ENCODE results near the gene NUP205. TPM values are rescaled to one million over a fixed set of nuclear protein-coding genes. Genes with fewer than 3 reads are reported as not detected.

NUP205 gene
- total RNA-seq, 1 donor from 2014 or later: 183 TPM

GRCh38 chr7:135522509-135522908 is 35.2 kb upstream of the NUP205 start:
- Histone ChIP-seq H4K20me1 (ENCODE audit: low read depth) (no peaks in the 10 kb centered on the region), H3K27me3 (no peaks in the 10 kb centered on the region), H2AFZ (replicated peaks) (no peak overlapping the region), H3K4me2 (no peak overlapping the region), H3K36me3 (no peaks in the 10 kb centered on the region), H3K27ac (no peak overlapping the region), H3K9me3 (ENCODE audit: low read depth) (no peaks in the 10 kb centered on the region), H3F3A (ENCODE audit: low read depth) (no peaks in the 10 kb centered on the region), H3K79me2 (ENCODE audit: low read depth) (no peaks in the 10 kb centered on the region), H3K4me3 (no peak overlapping the region), H3K9ac (no peak overlapping the region), H3K4me1 (no peaks in the 10 kb centered on the region)
- Mint-ChIP-seq H3K9me3 (no peaks in the 10 kb centered on the region), H3K27me3 (ENCODE audit: insufficient read depth, low read depth) (peaks cover 5% of the 10 kb centered on the region), H3K4me3 (no peak overlapping the region), H3K4me1 (peaks cover 16% of the 10 kb centered on the region), H3K27ac (no peak overlapping the region), H3K36me3 (no peaks in the 10 kb centered on the region)
- TF ChIP-seq EZH2 (IDR thresholded peaks at IDR 0.05): no peak
- no peak for TF ChIP-seq EZH2phosphoT487 (IDR thresholded peaks at IDR 0.05)
- TF ChIP-seq, protein P1, sequence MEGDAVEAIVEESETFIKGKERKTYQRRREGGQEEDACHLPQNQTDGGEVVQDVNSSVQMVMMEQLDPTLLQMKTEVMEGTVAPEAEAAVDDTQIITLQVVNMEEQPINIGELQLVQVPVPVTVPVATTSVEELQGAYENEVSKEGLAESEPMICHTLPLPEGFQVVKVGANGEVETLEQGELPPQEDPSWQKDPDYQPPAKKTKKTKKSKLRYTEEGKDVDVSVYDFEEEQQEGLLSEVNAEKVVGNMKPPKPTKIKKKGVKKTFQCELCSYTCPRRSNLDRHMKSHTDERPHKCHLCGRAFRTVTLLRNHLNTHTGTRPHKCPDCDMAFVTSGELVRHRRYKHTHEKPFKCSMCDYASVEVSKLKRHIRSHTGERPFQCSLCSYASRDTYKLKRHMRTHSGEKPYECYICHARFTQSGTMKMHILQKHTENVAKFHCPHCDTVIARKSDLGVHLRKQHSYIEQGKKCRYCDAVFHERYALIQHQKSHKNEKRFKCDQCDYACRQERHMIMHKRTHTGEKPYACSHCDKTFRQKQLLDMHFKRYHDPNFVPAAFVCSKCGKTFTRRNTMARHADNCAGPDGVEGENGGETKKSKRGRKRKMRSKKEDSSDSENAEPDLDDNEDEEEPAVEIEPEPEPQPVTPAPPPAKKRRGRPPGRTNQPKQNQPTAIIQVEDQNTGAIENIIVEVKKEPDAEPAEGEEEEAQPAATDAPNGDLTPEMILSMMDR (IDR thresholded peaks at IDR 0.05): no peak
- no peak for DNase-seq (ENCODE audit: low spot score)

DNA sequence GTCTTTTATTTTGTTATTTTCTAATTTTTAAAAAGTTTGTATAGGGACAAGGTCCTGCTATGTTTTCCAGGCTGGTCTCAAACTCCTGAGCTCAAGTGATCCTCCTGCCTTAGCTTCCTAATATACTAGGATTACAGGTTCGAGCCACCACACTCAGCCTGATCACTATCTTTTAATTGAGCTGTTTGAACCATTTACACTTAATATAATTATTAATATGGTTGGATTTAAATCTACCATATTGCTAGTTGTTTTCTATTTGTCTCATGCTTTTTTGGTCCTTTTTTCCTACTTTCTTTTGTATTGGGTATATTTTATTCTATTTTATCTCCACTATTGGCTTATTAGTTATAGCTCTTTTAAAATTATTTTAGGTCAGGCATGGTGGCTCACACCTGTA is 34.6 kb upstream of the NUP205 start:
- Histone ChIP-seq H3K9me3 (ENCODE audit: low read depth) (no peaks in the 10 kb centered on the region), H3K4me3 (no peak overlapping the region), H2AFZ (replicated peaks) (no peak overlapping the region), H3K4me1 (no peaks in the 10 kb centered on the region), H3K79me2 (ENCODE audit: low read depth) (no peaks in the 10 kb centered on the region), H3K27me3 (no peaks in the 10 kb centered on the region), H3K27ac (no peak overlapping the region), H3K4me2 (no peak overlapping the region), H4K20me1 (ENCODE audit: low read depth) (no peaks in the 10 kb centered on the region), H3F3A (ENCODE audit: low read depth) (no peaks in the 10 kb centered on the region), H3K9ac (no peak overlapping the region), H3K36me3 (no peaks in the 10 kb centered on the region)
- no peak for TF ChIP-seq EZH2 (IDR thresholded peaks at IDR 0.05)
- no peak for TF ChIP-seq EZH2phosphoT487 (IDR thresholded peaks at IDR 0.05)
- TF ChIP-seq, protein P1 (IDR thresholded peaks at IDR 0.05): no peak
- DNase-seq (ENCODE audit: low spot score): no peak
- no peak overlapping the region for H3K4me3 Mint-ChIP-seq
- no peak overlapping the region for H3K27ac Mint-ChIP-seq
- no peaks in the 10 kb centered on the region for H3K36me3 Mint-ChIP-seq
- H3K9me3 Mint-ChIP-seq: no peaks in the 10 kb centered on the region
- peaks cover 5% of the 10 kb centered on the region for H3K27me3 Mint-ChIP-seq (ENCODE audit: insufficient read depth, low read depth)
- peaks cover 16% of the 10 kb centered on the region for H3K4me1 Mint-ChIP-seq

DNA sequence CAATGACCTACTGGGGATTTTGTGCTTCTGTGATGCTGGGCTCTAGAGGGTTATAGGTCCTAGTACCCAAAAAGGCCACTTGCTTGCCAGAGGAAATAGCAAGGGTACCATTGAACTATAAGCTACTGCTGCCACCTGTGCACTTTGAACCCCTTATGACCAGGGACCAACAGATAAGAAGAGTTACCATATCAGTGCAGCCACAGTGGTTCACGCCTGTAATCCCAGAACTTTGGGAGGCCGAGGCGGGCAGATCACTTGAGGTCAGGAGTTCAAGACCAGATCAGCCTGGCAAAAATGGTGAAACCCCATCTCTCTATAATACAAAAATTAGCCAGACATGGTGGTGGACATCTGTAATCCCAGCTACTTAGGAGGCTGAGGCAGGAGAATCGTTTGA is 32.3 kb upstream of the NUP205 start:
- no peaks in the 10 kb centered on the region for H3K79me2 ChIP-seq (ENCODE audit: low read depth)
- Mint-ChIP-seq H3K4me1 (no peaks in the 10 kb centered on the region), H3K27ac (no peak overlapping the region), H3K36me3 (no peaks in the 10 kb centered on the region), H3K9me3 (peaks cover 3% of the 10 kb centered on the region), H3K4me3 (no peak overlapping the region), H3K27me3 (ENCODE audit: insufficient read depth, low read depth) (peaks cover 5% of the 10 kb centered on the region)
- H3K9me3 ChIP-seq (ENCODE audit: low read depth): no peaks in the 10 kb centered on the region
- no peak overlapping the region for H3K4me3 ChIP-seq
- H3K36me3 ChIP-seq: no peaks in the 10 kb centered on the region
- TF ChIP-seq, protein P1 (IDR thresholded peaks at IDR 0.05): no peak
- TF ChIP-seq EZH2phosphoT487 (IDR thresholded peaks at IDR 0.05) (no peak), EZH2 (IDR thresholded peaks at IDR 0.05) (no peak)
- no peaks in the 10 kb centered on the region for H4K20me1 ChIP-seq (ENCODE audit: low read depth)
- H3K4me1 ChIP-seq: no peaks in the 10 kb centered on the region
- no peak overlapping the region for H3K27ac ChIP-seq
- no peaks in the 10 kb centered on the region for H3K27me3 ChIP-seq
- no peaks in the 10 kb centered on the region for H3F3A ChIP-seq (ENCODE audit: low read depth)
- DNase-seq (ENCODE audit: low spot score): no peak
- H3K9ac ChIP-seq: no peak overlapping the region
- no peak overlapping the region for H3K4me2 ChIP-seq
- no peak overlapping the region for H2AFZ ChIP-seq (replicated peaks)

Data from neural progenitor cell (in vitro differentiated cells).